ENCODE measurements around the gene CCL11.

CCL11 gene

GRCh38 chr17:34285286-34285792 lies at the start of gene CCL11:
CCL11 (plus strand) TSS chr17:34285742; CDS start chr17:34285809, 67 bp downstream.
- DNase-seq (ENCODE audit: low read depth in 3 of 3) = no peak

GRCh38 chr17:34236281-34236892 lies 49.2 kb upstream of the CCL11 start:
- no peak for DNase-seq (ENCODE audit: low read depth in 3 of 3)

DNA sequence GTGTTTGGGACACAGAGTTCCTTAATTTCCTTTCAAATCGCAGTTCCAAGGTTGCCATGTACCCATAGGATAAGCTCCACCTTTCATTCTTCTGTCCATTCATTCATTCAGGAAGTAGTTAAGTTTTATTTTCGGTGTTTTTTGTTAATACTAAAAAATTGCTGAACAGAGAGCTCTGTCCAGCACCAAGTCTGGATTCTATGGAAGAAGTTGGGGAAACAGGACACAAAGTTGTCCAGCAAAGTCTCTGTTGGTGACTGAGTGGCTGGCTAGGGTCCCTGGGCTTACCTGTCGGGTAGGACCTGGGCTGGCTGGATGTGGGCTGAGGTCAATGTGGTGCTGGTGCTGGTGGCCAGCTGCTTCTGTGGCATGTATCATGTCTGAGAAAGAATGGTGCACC lies 48.1 kb upstream of the CCL11 start:
- DNase-seq (ENCODE audit: low read depth in 3 of 3) = no peak

- no peak for DNase-seq (ENCODE audit: low read depth in 3 of 3)
Measured at GRCh38 chr17:34241062-34241461, 44.5 kb upstream of the CCL11 start.

DNA sequence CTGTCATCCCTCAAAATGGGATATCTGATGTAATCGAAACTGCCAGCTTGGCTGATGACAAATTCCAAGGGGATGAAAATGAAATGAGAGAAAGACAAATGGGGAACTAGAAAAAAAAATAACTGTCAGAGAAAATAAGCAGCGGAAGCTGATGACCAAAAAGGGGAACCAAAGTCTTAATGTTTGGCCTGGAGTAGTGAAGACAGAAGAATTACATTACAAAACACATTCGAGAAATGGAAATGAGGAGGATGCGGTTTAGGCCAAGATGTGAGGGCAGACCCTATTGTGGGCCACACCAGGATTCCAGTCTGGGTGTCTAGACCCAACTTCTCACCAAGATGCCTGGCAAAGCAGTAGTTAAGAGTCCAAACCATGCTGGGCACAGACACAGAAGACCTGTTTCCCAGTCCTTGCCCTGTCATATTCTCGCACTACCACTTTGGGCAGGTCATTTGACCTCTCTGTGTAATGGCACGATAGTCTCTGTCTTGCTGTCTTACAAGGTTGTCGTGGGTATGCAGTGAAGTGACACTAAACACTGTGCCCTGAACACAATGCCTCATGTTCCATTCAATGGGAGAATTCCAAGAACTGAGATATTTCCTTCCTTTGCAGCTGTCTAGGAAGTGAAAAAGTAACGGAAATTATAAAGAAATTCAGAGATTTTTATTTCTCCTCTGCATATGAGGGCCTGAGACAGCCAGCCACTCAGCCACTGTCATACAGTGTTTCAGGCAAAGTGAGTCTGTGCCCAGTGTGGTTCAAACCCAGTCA lies 42.8 kb upstream of the CCL11 start:
- no peak for DNase-seq (ENCODE audit: low read depth in 3 of 3)

- no peak for DNase-seq (ENCODE audit: low read depth in 3 of 3)
Measured at GRCh38 chr17:34243364-34244320, 41.9 kb upstream of the CCL11 start.

GRCh38 chr17:34245351-34245905 lies 40.1 kb upstream of the CCL11 start:
- no peak for DNase-seq (ENCODE audit: low read depth in 3 of 3)

GRCh38 chr17:34246446-34246845 lies 39.1 kb upstream of the CCL11 start:
- DNase-seq (ENCODE audit: low read depth in 3 of 3) = no peak

DNA sequence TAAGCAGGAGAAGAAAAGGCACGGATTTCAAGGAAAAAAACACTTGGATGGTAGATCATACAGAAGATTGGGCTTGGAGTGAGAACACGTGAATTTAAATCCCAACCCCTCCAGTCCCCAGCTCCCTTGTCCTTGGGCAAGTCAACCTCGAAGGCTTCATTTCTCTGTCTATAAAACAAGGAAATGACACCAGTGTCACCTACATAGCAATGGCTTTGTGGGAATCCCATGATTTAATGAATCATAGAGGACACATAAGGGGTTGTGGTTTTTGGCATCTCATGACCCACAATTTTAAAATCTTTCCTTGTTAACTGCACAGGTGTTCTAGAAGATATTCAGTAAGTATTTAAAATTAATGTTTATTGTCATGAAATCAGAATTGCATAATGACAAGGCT lies 38.7 kb upstream of the CCL11 start:
- no peak for DNase-seq (ENCODE audit: low read depth in 3 of 3)

GRCh38 chr17:34248511-34249024 lies 37.0 kb upstream of the CCL11 start:
- DNase-seq (ENCODE audit: low read depth in 3 of 3) = no peak

GRCh38 chr17:34249061-34249460 lies 36.5 kb upstream of the CCL11 start:
- no peak for DNase-seq (ENCODE audit: low read depth in 3 of 3)

- no peak for DNase-seq (ENCODE audit: low read depth in 3 of 3)
Measured at GRCh38 chr17:34249478-34249877, 36.1 kb upstream of the CCL11 start.

DNA sequence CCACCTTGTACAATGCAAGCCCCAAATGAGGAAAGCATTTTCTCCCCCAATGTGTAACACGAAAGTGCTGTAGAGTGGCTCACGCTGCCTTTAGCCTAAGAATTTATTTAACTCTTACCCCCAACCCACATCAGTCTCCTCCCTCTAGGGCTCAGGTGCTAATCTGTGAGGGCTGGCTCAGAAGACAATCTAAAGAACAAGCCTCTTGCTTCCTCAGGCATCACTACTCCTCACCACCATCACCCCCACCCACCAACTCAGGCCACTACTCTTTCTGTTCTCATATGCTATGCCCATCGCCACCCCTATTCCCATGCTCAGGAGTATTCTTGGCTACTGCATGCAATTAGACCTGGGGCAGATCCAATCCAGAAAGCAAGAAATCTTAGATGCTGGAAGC lies 34.4 kb upstream of the CCL11 start:
- DNase-seq (ENCODE audit: low read depth in 3 of 3) = no peak

DNA sequence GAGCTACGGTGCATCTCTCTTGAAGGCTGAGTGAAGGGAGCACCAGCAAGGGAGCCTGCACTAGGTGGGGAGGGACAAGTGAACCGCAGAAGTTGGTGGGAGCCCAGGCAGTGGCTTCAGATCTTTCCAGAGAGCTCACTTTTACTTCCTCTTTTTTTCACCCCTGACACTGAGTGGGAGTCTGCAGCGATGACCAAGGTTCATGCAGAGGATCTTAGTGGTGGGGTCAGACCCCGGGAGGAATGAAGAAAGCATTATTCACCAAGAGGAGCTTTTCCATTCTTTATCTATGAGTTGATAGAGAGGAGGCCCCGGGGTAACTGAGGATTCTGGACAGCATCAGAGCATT lies 33.5 kb upstream of the CCL11 start:
- DNase-seq (ENCODE audit: low read depth in 3 of 3) = no peak

DNA sequence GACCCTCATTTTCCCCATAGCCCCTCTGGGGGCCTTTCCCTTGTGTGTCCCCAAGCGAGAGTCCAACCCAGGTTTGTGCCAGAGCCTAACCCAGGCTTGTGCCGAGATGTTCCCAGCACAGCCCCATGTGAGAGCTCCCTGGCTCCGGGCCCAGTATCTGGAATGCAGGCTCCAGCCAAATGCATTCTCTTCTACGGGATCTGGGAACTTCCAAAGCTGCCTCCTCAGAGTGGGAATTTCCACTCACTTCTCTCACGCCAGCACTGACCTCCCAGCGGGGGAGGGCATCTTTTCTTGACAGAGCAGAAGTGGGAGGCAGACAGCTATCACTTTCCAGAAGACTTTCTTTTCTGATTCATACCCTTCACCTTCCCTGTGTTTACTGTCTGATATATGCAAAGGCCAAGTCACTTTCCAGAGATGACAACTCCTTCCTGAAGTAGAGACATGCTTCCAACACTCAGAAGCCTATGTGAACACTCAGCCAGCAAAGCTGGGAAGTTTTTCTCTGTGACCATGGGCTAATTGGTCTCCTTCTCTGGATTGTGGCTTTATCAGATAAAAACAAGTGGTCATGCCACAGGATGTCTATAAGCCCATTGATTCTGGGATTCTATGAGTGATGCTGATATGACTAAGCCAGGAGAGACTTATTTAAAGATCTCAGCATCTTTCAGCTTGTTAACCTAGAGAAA lies 33.0 kb upstream of the CCL11 start:
- DNase-seq (ENCODE audit: low read depth in 3 of 3) = no peak

DNA sequence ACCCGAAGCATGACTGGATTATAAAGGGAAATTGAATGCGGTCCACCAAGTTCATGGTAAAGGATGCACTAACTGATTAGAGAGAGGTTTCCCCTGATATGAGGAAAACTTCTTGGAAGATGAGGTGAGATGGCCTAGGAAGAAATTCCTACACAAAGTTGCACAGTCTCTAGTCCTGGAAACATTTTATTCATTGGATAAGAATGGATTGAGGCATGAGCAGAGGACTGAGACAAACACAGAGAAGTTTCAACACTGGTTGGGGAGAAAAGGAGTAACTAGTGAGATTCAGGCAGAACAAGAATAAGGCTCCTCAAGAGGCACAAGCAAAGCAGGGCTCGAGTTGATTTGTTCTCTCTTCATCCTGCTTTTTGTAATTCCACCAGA lies 32.4 kb upstream of the CCL11 start:
- no peak for DNase-seq (ENCODE audit: low read depth in 3 of 3)

DNA sequence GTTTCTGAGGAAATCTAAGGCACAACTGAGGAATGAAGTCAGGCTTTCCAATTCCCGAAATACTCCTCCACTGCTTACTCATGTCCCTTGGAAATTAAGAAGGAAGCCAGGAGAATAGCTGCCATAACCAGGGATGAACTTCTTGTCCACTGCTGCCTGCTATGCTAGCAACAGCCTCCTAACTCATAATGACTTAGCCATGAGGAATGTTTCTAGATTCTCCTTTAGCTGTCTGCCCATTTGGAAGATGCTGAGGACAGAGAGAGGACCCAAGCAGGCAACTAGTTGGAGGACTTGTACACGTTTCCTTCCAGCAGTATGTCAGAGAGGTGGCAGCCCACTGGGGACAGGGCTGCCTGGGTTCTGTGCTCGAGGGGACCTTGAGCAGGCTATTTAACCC lies 31.4 kb upstream of the CCL11 start:
- no peak for DNase-seq (ENCODE audit: low read depth in 3 of 3)

GRCh38 chr17:34254651-34255380 lies 30.7 kb upstream of the CCL11 start, which contains the start of gene CCL2:
CCL2 (plus strand) TSS chr17:34255285; CDS start chr17:34255350, 65 bp downstream.
- no peak for DNase-seq (ENCODE audit: low read depth in 3 of 3)

- DNase-seq (ENCODE audit: low read depth in 3 of 3) = no peak
Measured at GRCh38 chr17:34255381-34255732, 30.2 kb upstream of the CCL11 start.

- no peak for DNase-seq (ENCODE audit: low read depth in 3 of 3)
Measured at GRCh38 chr17:34255841-34256240, 29.7 kb upstream of the CCL11 start.

Data from stimulated activated CD4-positive, alpha-beta T cell treated with anti-CD3 and anti-CD28 coated beads, TNF-alpha, amount 100 ng/mL, for 24 hours (primary cell).